HCT116 (cell line): ENCODE data around the gene MIEN1. TPM values are rescaled to one million over a fixed set of nuclear protein-coding genes. Genes with fewer than 3 reads are reported as not detected.

Source experiments
- ATAC-seq: fragments of 200-7000 bp; cut with Tn5 transposase; 2 replicates; pipeline ENCODE4 v1.9.1; 2020; ENCODE audit warnings: mild to moderate bottlenecking, moderate library complexity
- BruUV-seq: library from RNA; stranded (reverse); fragments of 400-500 nt; replicated peaks from 2 replicates; lab custom pipeline; 2021; lab: Mats Ljungman, UMichigan
- CTCF ChIA-PET: fragments of 300-600 bp; sonication (Branson Sonifier 250); formaldehyde crosslinking; loops from one replicate; lab custom pipeline; 2021; ENCODE audit warnings: antibody characterized with exemption; lab: Charles Lee
- POLR2A ChIA-PET: fragments of 300-600, 350-600 bp; sonication (Branson Sonifier 250); formaldehyde crosslinking; loops from one replicate; lab custom pipeline; 2021; ENCODE audit warnings: antibody characterized with exemption; lab: Charles Lee
- RAD21 ChIA-PET, 2 experiments: fragments of 300-600 bp; sonication (Branson Sonifier 250); formaldehyde crosslinking; loops; one replicate each; lab custom pipeline; 2023; ENCODE audit warnings: low total read pairs in 2 of 2; ENCODE audit not compliant: uncharacterized antibody in 2 of 2, unreplicated experiment in 2 of 2, low non-redundant PET in 1 of 2; lab: Charles Lee
- DNase-seq: peaks from one replicate; pipeline ENCODE4 v3.0.0-alpha.2; 2010; ENCODE audit warnings: low read depth, low spot score
- H2AFZ ChIP-seq: fragments of 200-600 bp; shearing (Covaris generic), sonication (generic); 2 replicates; pipeline ENCODE4 v1.6.1; 2017; ENCODE audit warnings: low read depth, mixed run types, mixed read lengths, antibody characterized with exemption, low read length; ENCODE audit not compliant: poor library complexity, severe bottlenecking
- H3K27ac ChIP-seq: 2 replicates; pipeline ENCODE4 v1.5.1; 2012; ENCODE audit warnings: low read depth, low read length
- H3K27me3 ChIP-seq: fragments of 200-600 bp; sonication (generic); 2 replicates; pipeline ENCODE4 v1.6.1; 2016; ENCODE audit warnings: mixed run types, low read length, mixed read lengths; ENCODE audit not compliant: insufficient read depth
- H3K36me3 ChIP-seq, 2 experiments: fragments of 200-500 bp in 1 of 2; fragments of 200-600 bp in 1 of 2; sonication (Bioruptor generic) in 1 of 2; sonication (generic) in 1 of 2; 2 replicates each; pipeline versions ENCODE4 v1.5.1 to v1.6.1; 2014 to 2016; ENCODE audit warnings: low read length in 2 of 2, inconsistent platforms in 1 of 2, mixed read lengths in 1 of 2, mixed run types in 1 of 2; ENCODE audit not compliant: insufficient read depth in 2 of 2, control insufficient read depth in 1 of 2
- H3K4me1 ChIP-seq, 2 experiments: fragments of 200-600 bp in 1 of 2; sonication (generic) in 1 of 2; 2 replicates each; pipeline versions ENCODE4 v1.5.1 to v1.6.1; 2012 to 2017; ENCODE audit warnings: low read length in 2 of 2, inconsistent platforms in 1 of 2, mild to moderate bottlenecking in 1 of 2, mixed read lengths in 1 of 2, mixed run types in 1 of 2, moderate library complexity in 1 of 2; ENCODE audit not compliant: insufficient read depth in 2 of 2, control insufficient read depth in 1 of 2
- H3K4me2 ChIP-seq: fragments of 200-600 bp; sonication (generic); 2 replicates; pipeline ENCODE4 v1.6.1; 2017; ENCODE audit warnings: mixed run types, low read length, mixed read lengths
- H3K4me3 ChIP-seq, 2 experiments: fragments of 200-600 bp in 1 of 2; sonication (generic) in 1 of 2; replicated peaks in 1 of 2; 2 replicates each; pipeline ENCODE4 v1.5.1; 2011 to 2016; ENCODE audit warnings: low read length in 2 of 2, control low read depth in 1 of 2, low read depth in 1 of 2, mild to moderate bottlenecking in 1 of 2, mixed read lengths in 1 of 2, mixed run types in 1 of 2
- H3K79me2 ChIP-seq: fragments of 200-600 bp; sonication (generic); 2 replicates; pipeline ENCODE4 v1.6.1; 2017; ENCODE audit warnings: mild to moderate bottlenecking, mixed run types, low read length, moderate library complexity, mixed read lengths; ENCODE audit not compliant: insufficient read depth
- H3K9ac ChIP-seq: fragments of 200-600 bp; sonication (generic); 2 replicates; pipeline ENCODE4 v1.6.1; 2016; ENCODE audit warnings: low read length, mixed read lengths
- H3K9me2 ChIP-seq: fragments of 200-600 bp; sonication (generic), shearing (Covaris generic); 2 replicates; pipeline ENCODE4 v1.6.1; 2017; ENCODE audit warnings: mixed run types, mild to moderate bottlenecking, moderate library complexity; ENCODE audit not compliant: insufficient read depth
- H3K9me3 ChIP-seq, 2 experiments: fragments of 200-500 bp in 1 of 2; fragments of 200-600 bp in 1 of 2; sonication (Bioruptor generic) in 1 of 2; sonication (generic) in 1 of 2; 2 replicates each; pipeline ENCODE4 v1.6.1; 2014 to 2017; ENCODE audit warnings: low read length in 2 of 2, mixed read lengths in 2 of 2, inconsistent platforms in 1 of 2, low read depth in 1 of 2, mild to moderate bottlenecking in 1 of 2, mixed run types in 1 of 2, moderate library complexity in 1 of 2; ENCODE audit not compliant: control insufficient read depth in 1 of 2, insufficient read depth in 1 of 2
- H4K20me1 ChIP-seq: fragments of 200-600 bp; sonication (generic), shearing (Covaris generic); 2 replicates; pipeline ENCODE4 v1.6.1; 2017; ENCODE audit warnings: mixed run types, mild to moderate bottlenecking, moderate library complexity; ENCODE audit not compliant: insufficient read depth
- EZH2phosphoT487 ChIP-seq: fragments of 200-600 bp; IDR thresholded peaks from 2 replicates; pipeline ENCODE4 v1.6.1; 2018; ENCODE audit warnings: antibody characterized with exemption, borderline replicate concordance
- FOSL1 ChIP-seq: IDR thresholded peaks from 2 replicates; pipeline ENCODE4 v1.6.1; 2012; ENCODE audit warnings: low read depth
- JUND ChIP-seq: IDR thresholded peaks from 2 replicates; pipeline ENCODE4 v1.6.1; 2012
- POLR2A ChIP-seq: IDR thresholded peaks from 2 replicates; pipeline ENCODE4 v1.7.0; 2011; ENCODE audit warnings: borderline replicate concordance; ENCODE audit not compliant: insufficient read depth, insufficient read length; ENCODE audit errors: extremely low read depth
- RAD21 ChIP-seq: IDR thresholded peaks from 2 replicates; pipeline ENCODE4 v1.6.1; 2012; ENCODE audit warnings: low read depth, mild to moderate bottlenecking
- SRF ChIP-seq: IDR thresholded peaks from 2 replicates; pipeline ENCODE4 v1.6.1; 2012; ENCODE audit warnings: low read depth
- intact Hi-C: fragments of 100-400 bp; cut with micrococcal nuclease; formaldehyde crosslinking; loops from 2 replicates; pipeline ENCODE4 v1.10.0; 2022
- total RNA-seq: library from RNA; stranded (reverse); gene quantifications from one replicate; pipeline ENCODE4 v1.2.1, GENCODE V29; 2021; ENCODE audit not compliant: unreplicated experiment
- TF ChIP-seq, protein P1 (sequence below), 3 experiments: fragments of 200-600 bp in 1 of 3; sonication (generic) in 1 of 3; IDR thresholded peaks in 2 of 3; conservative IDR thresholded peaks in 1 of 3; 2 replicates each; pipeline ENCODE4 v1.5.1; 2012 to 2017; ENCODE audit warnings: low read depth in 2 of 3, low read length in 2 of 3, antibody characterized with exemption in 1 of 3, borderline replicate concordance in 1 of 3, control low read depth in 1 of 3, mild to moderate bottlenecking in 1 of 3, mixed read lengths in 1 of 3, mixed run types in 1 of 3, moderate library complexity in 1 of 3; ENCODE audit not compliant: insufficient read depth in 1 of 3
- TF ChIP-seq, protein P2 (sequence below): IDR thresholded peaks from 2 replicates; pipeline ENCODE4 v1.6.1; 2011; ENCODE audit warnings: mild to moderate bottlenecking, low read length, moderate library complexity; ENCODE audit not compliant: insufficient replicate concordance; ENCODE audit errors: extremely low read depth

The MIEN1 gene
- total RNA-seq, 1 experiment from 2014 or later = 73.9 TPM

DNA sequence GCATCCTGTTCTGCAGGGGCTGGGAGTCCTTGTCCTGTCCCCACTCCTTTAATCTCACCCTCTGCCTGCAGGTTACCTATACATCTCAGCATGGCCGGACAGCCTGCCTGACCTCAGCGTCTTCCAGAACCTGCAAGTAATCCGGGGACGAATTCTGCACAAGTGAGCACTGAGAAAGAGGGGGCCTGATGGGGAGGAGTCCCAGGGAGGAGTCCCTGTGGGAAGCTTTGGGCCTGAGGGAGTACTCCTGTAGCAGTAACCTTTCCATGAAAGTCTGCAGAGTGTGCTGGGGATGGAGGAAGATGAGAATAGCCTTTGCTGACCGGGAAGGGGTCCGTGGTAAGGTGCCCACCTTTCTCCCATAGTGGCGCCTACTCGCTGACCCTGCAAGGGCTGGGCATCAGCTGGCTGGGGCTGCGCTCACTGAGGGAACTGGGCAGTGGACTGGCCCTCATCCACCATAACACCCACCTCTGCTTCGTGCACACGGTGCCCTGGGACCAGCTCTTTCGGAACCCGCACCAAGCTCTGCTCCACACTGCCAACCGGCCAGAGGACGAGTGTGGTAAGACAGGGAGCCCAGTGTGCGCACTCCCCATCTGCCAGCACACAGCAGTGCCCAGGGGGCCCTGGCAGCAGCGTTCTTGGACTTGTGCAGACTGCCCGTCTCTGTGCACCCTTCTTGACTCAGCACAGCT, 14.8 kb downstream of the MIEN1 start:
- no peaks in the 10 kb centered on the region for H3K27me3 ChIP-seq
- ChIA-PET CTCF (interaction anchor here (2.1 kb wide), 1 partner anchor 14 kb away, joined by 4 read pairs; no protein-coding TSS in a partner anchor), RAD21 (no interaction called here), POLR2A (no interaction called here)
- H3K9ac ChIP-seq = no peak overlapping the region
- no peaks in the 10 kb centered on the region for H4K20me1 ChIP-seq
- H3K4me3 ChIP-seq = no peak overlapping the region
- H2AFZ ChIP-seq = no peak overlapping the region
- intact Hi-C loops = no loop called here
- no peak overlapping the region for H3K27ac ChIP-seq
- H3K4me2 ChIP-seq = no peak overlapping the region
- DNase-seq (no peak), ATAC-seq (no peak)
- peaks cover 0 to 23% of the 10 kb centered on the region in 2 experiments; a peak in 3 of 4 replicates for H3K36me3 ChIP-seq
- no peaks in the 10 kb centered on the region for H3K9me3 ChIP-seq
- BruUV-seq = no TSS peak
- no peaks in the 10 kb centered on the region for H3K9me2 ChIP-seq
- H3K79me2 ChIP-seq = no peaks in the 10 kb centered on the region
- TF ChIP-seq RAD21 = no peak
- no peak for TF ChIP-seq POLR2A
- TF ChIP-seq, protein P1, sequence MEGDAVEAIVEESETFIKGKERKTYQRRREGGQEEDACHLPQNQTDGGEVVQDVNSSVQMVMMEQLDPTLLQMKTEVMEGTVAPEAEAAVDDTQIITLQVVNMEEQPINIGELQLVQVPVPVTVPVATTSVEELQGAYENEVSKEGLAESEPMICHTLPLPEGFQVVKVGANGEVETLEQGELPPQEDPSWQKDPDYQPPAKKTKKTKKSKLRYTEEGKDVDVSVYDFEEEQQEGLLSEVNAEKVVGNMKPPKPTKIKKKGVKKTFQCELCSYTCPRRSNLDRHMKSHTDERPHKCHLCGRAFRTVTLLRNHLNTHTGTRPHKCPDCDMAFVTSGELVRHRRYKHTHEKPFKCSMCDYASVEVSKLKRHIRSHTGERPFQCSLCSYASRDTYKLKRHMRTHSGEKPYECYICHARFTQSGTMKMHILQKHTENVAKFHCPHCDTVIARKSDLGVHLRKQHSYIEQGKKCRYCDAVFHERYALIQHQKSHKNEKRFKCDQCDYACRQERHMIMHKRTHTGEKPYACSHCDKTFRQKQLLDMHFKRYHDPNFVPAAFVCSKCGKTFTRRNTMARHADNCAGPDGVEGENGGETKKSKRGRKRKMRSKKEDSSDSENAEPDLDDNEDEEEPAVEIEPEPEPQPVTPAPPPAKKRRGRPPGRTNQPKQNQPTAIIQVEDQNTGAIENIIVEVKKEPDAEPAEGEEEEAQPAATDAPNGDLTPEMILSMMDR (IDR thresholded peaks at IDR 0.05 in 2 of 3, conservative IDR thresholded peaks at IDR 0.05 in 1 of 3; ENCODE audit: borderline replicate concordance in 1 of 3, insufficient read depth in 1 of 3, low read depth in 2 of 3, low read length in 2 of 3) = no peak
- no peak for TF ChIP-seq FOSL1
- no peak for TF ChIP-seq SRF
- TF ChIP-seq EZH2phosphoT487 = no peak
- TF ChIP-seq, protein P2, sequence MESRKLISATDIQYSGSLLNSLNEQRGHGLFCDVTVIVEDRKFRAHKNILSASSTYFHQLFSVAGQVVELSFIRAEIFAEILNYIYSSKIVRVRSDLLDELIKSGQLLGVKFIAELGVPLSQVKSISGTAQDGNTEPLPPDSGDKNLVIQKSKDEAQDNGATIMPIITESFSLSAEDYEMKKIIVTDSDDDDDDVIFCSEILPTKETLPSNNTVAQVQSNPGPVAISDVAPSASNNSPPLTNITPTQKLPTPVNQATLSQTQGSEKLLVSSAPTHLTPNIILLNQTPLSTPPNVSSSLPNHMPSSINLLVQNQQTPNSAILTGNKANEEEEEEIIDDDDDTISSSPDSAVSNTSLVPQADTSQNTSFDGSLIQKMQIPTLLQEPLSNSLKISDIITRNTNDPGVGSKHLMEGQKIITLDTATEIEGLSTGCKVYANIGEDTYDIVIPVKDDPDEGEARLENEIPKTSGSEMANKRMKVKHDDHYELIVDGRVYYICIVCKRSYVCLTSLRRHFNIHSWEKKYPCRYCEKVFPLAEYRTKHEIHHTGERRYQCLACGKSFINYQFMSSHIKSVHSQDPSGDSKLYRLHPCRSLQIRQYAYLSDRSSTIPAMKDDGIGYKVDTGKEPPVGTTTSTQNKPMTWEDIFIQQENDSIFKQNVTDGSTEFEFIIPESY = no peak
- TF ChIP-seq JUND = no peak
- H3K4me1 ChIP-seq = no peaks in the 10 kb centered on the region
